HEK293T (cell line): Measurements from ENCODE around the gene SPIRE1.

ENCODE experiments used
- FOXA1 ChIP-seq: fragments of 450-650 bp; IDR thresholded peaks from 2 replicates; pipeline ENCODE4 v1.6.1; 2016; ENCODE audit warnings: mild to moderate bottlenecking
- HDGF ChIP-seq: fragments of 450-650 bp; IDR thresholded peaks from 2 replicates; pipeline ENCODE4 v1.6.1; 2017; ENCODE audit warnings: antibody characterized with exemption, borderline replicate concordance
- L3MBTL2 ChIP-seq: fragments of 450-650 bp; conservative IDR thresholded peaks from 2 replicates; pipeline ENCODE4 v1.6.1; 2016; ENCODE audit warnings: mild to moderate bottlenecking
- LEF1 ChIP-seq: fragments of 450-650 bp; IDR thresholded peaks from 2 replicates; pipeline ENCODE4 v1.6.1; 2017; ENCODE audit warnings: mild to moderate bottlenecking, borderline replicate concordance
- SP1 ChIP-seq: fragments of 450-650 bp; IDR thresholded peaks from 2 replicates; pipeline ENCODE4 v1.6.1; 2017
- ZNF384 ChIP-seq: fragments of 450-650 bp; IDR thresholded peaks from 2 replicates; pipeline ENCODE4 v1.6.1; 2016

DNA sequence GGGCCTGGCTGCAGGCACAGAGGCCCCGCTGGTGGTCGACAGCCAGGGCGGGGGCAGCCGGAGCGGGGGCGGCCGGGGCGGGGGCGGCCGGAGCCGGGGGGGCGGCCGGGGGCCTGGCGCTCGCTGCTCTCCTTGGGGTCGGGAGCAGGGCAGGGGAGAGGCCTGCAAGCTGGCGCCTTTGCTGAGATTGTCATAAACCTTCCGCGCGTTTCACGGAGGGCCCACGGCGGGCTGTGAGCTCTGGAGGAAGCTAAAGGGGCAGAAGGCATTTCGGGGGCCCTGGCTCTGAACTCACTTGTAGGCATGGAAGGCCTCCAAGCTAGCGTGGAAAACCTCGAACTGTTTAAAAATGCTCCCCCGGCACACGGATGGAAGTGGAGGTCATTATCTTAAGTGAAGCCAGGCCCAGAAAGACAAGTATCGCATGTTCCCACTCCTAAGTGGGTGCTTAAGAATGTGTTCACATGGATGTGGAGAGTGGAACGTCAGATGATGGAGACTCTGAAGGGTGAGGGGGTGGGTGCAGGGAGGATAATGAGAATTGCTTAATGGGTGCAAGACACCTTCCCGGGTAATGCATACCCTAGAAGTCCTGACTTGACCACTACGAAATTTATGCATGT lies 249.5 kb downstream of the SPIRE1 start:
- no peak for TF ChIP-seq HDGF
- no peak for TF ChIP-seq SP1
- no peak for TF ChIP-seq LEF1
- no peak for TF ChIP-seq FOXA1
- no peak for TF ChIP-seq ZNF384
- no peak for TF ChIP-seq L3MBTL2
